ENCODE measurements around the gene NANS.
A peak's percentile ranks its signal among the peaks of the same experiment; 100 is the strongest.
"Not testable (repeated sequence)": the region's sequence is repeated elsewhere in the genome, so short reads cannot be mapped to it uniquely, and the experiment has no call there.

Gene NANS

GRCh38 chr9:98039607-98040017 is 16.9 kb upstream of the NANS start:
- no peak for DNase-seq

- DNase-seq, result no peak
Observed at GRCh38 chr9:98040212-98040611, 16.3 kb upstream of the NANS start.

- no peak for DNase-seq
Observed at GRCh38 chr9:98043915-98044314, 12.6 kb upstream of the NANS start.

- no peak for DNase-seq
Observed at GRCh38 chr9:98045234-98046179, 11.0 kb upstream of the NANS start.

GRCh38 chr9:98046180-98046543 is 10.4 kb upstream of the NANS start:
- no peak for DNase-seq

GRCh38 chr9:98047002-98047401 is 9.5 kb upstream of the NANS start:
- DNase-seq, result no peak

GRCh38 chr9:98049288-98050072 is 7.1 kb upstream of the NANS start:
- no peak for DNase-seq

- DNase-seq, result no peak
Observed at GRCh38 chr9:98050351-98050750, 6.2 kb upstream of the NANS start.

GRCh38 chr9:98054376-98054951 is 2.1 kb upstream of the NANS start:
- DNase-seq, result no peak

- DNase-seq, result no peak
Observed at GRCh38 chr9:98057138-98057799, 737 bp downstream of the NANS start.

- DNase-seq, result no peak
Observed at GRCh38 chr9:98062161-98062560, 5.6 kb downstream of the NANS start.

- DNase-seq, result no peak
Observed at GRCh38 chr9:98064623-98065392, 8.3 kb downstream of the NANS start.

GRCh38 chr9:98066235-98066634 is 9.7 kb downstream of the NANS start:
- DNase-seq, result no peak

- DNase-seq, result no peak
Observed at GRCh38 chr9:98067184-98067583, 10.7 kb downstream of the NANS start.

- no peak for DNase-seq
Observed at GRCh38 chr9:98069551-98069950, 13.0 kb downstream of the NANS start.

GRCh38 chr9:98070704-98071103 is 14.2 kb downstream of the NANS start:
- no peak for DNase-seq

GRCh38 chr9:98071737-98072136 is 15.2 kb downstream of the NANS start:
- DNase-seq, result no peak

GRCh38 chr9:98074115-98074990 is 17.8 kb downstream of the NANS start:
- peak; percentile 26 for DNase-seq

GRCh38 chr9:98075332-98075805 is 18.8 kb downstream of the NANS start:
- no peak for DNase-seq

- not testable (repeated sequence) for DNase-seq
Observed at GRCh38 chr9:98076514-98076890, 20.0 kb downstream of the NANS start.

GRCh38 chr9:98078895-98079294 is 22.4 kb downstream of the NANS start:
- DNase-seq, result no peak

Measured in NCI-H1092 (cell line).